ENCODE results near the gene C17orf50.

The C17orf50 gene

DNA sequence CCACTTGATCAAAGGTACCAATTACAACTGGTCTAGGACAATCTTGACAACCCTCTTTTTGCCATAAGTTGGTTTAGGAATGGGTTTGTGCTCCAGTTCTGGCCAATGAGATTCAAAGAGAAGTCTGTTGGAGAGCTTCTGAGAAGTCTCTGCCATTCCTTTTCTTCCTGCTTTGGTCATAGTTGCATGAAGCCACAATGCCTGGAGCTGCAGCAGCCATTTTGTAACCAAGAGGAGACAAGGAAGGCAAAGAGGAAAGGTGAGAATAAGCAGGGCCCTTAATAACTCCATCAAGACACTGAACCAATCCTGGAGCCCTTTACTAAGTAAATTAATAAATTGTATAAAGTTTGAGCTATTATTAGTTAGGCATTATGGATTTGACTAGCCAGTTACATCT lies 3.4 kb upstream of the C17orf50 start:
- DNase-seq, result no peak

GRCh38 chr17:35761601-35762000 lies 914 bp downstream of the C17orf50 start:
- DNase-seq, result no peak

DNA sequence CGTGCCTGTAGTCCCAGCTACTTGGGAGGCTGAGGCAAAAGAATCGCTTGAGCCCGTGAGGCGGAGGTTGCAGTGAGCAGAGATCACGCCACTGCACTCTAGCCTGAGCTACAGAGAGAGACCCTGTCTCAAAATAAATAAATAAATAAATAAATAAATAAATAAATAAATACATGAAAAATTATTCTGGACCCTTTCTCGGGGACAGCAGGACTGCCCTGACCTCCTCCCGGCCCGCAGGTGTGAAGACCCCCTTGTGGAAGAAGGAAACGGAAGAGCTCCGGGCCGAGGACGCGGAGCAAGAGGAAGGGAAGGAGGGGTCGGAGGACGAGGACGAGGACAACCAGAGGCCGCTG lies 3.1 kb downstream of the C17orf50 start:
- DNase-seq, result no peak

DNA sequence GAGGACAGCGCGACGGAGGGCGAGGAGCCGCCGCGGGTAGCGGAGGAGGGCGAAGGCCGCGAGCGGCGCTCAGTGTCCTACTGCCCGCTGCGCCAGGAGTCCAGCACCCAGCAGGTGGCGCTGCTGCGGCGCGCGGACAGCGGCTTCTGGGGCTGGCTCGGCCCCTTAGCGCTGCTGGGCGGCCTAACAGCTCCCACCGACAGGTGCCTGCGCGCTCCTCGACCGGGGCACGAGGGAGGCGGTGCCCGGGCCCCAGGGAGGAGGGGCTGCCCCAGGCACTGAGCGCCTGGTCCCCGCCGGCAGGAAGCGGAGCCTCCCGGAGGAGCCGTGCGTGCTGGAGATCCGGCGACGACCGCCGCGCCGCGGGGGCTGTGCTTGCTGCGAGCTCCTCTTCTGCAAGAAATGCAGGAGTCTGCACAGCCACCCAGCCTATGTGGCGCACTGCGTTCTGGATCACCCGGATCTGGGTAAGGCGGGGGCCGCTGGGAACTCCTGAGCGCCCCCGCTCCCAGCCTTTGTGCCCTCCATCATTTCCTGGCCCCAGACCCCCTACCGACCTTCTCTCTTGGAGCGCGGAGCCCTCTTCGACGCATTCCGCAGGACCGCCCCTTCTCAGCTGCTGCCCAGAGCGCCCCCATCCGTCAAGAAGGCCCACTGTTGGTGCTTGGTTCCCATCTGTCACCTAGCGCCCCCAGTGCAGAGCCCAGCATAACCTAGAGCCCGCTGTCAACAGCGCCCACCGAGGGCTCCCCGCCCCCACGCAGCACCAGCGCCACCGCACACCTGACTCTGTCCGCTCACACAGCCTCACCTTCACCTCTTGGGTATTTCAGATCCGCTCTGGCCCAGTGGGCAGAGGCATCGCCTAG lies 3.7 kb downstream of the C17orf50 start:
- peak; percentile 84 to 87 for DNase-seq

DNA sequence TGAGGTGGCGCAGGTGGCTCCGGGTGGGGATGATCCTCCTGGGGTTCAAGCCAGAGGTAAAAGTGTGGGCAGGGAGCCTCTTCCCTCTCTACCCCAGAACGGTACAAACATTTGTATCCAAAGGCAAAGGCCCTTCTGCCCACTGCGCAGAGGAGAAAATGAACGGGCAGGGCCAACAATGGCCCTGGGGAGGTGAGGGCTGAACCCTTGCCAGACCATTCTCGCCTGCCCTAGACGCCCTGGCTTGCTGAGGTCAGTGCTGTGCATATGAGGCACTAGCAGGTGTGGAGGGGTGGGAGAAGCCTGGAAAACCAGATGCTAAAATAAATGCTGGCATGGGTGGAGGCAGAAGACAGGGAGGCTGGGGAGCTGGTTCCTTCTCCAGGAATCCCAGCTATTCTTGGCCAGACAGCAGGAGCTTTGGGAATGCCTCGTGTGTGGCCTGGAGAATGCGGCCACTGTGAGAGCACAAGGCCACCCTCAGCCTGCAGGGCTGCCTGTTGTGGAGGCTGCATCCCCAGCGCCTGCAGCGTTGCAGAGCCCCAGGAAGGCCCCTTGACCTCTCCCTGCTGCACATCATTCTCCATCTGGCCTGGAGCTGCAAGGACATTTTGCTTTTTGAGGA lies 4.5 kb downstream of the C17orf50 start:
- no peak for DNase-seq

DNA sequence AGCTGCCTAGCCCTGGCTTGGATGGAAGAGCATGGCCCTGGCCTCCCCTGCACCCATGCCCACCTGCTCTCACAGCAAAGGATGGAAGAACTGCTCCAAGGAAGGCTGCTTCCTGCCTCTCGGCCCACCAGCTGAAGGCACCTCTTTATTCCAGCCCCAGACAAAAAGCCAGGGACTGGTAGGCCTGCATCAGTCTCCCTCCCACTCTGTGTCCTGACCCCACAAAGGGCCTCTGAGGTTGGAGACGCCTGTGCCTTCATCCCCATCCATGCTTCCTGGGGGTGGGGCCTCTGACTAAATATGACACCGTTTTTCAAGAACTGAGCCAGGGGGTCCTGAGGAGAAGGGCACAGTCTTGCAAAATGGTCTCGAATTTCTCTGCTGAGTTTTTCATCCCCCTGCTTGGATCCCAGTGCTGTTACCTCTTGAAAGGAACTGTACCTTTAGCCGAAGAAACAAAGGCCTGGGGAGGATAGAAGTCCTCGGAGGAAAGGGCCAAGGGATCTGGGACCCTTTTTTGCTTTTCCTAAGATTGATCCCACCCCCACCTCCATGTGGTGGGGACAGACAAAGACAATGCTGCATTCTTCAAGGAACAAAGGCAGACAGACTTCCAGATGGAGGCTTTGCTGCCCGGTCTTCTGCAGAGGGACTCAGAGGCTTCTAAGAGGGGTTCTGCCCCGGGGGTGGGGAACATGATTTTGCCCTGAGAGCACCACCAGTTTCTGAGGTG lies 5.2 kb downstream of the C17orf50 start:
- DNase-seq, result no peak

DNA sequence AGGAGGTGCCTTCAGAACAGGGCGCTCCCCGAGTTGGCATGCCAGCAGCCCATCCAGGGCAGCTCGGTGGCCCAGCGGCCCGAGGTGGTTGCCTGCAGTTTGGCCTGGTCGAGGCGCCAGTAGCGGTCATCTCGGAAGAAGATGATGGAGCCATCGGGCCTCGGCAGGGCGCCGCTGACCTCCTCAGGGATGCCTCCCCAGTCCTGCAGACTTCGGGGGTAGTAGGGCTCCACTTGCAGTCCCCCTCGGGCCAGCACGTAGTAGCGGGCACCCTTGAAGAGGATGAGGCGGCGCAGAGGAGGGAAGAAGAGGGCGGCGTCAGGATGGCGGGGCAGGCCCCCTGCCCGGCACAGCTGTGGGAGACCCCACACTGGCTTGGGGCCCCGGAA lies 5.8 kb downstream of the C17orf50 start:
- DNase-seq, result no peak

DNA sequence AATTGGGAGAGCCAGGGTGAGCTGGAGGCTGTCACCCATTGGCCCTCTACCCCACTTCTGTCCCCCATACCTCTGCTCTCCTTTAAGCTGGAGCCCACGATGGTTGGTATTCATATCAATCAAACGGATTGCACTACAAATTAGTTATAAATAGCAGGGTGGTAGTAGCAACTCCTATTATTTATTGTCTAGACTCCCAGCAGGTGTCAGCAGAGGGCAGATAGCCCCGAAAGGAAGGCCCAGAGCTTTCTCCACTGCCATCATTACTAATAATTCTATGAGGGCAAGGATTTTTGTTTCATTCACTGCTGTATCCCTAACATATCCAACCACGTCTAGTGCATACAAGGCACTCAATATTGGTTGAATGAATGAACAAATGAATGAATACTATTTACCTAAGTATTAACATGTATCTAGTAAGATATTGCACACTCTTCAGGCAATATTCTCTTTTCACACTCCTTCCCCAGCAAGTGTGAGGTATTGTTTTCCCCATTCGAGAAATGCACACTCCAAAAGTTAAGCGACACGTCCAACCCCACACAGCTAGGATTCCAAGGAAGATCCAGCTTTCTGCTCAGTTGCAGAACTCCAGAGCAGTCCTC lies 6.3 kb downstream of the C17orf50 start:
- no peak for DNase-seq

- DNase-seq, result no peak
Measured at GRCh38 chr17:35768797-35769196, 8.1 kb downstream of the C17orf50 start.

DNA sequence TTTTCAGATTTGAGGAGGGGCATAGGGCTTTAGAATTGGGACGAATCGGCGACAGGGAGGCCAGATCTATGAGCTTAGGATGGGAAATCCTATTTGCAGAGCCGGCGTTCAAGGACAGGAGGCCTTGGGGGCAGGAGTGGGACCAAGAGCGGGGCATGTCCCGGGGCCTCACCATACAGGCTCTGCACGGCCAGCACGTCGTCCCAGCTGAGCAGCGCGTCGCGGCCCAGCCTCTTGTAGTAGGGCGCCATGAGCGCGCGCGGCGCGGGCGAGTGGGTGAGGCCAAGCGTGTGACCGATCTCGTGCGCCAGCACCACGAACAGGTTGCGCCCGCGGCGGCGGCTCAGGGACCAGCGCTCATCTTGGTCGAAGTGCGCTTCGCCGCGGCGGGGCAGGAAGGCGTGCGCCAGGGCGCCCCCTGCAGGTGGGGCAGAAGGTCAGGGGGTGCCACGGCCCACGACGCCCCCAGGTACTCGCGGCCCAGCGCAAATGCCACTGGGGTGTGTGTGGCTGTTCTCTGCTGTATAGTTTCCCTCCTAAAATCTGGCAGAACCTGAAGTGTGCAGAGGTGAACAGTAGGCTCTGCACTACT lies 9.3 kb downstream of the C17orf50 start:
- DNase-seq, result no peak

DNA sequence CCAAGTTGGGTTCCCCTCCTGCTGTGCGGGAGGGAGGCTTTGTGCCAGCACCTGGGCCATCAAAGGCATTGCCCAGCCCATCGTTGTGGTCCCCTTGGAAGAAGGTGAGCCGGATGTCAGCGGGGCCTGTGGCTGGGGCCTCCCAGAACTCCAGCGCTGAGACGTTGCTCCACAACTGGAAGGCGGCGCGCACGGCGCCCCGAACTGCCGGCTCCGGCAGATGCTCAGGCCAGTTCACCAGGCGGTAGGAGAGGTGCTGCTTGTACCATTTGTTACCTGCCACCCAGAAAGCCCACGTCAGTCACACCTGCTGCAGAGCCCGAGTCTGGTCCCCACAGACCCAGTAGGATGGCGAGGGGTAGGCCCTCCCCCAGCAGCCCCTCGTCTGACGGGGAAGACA lies 12.4 kb downstream of the C17orf50 start:
- DNase-seq, result no peak

DNA sequence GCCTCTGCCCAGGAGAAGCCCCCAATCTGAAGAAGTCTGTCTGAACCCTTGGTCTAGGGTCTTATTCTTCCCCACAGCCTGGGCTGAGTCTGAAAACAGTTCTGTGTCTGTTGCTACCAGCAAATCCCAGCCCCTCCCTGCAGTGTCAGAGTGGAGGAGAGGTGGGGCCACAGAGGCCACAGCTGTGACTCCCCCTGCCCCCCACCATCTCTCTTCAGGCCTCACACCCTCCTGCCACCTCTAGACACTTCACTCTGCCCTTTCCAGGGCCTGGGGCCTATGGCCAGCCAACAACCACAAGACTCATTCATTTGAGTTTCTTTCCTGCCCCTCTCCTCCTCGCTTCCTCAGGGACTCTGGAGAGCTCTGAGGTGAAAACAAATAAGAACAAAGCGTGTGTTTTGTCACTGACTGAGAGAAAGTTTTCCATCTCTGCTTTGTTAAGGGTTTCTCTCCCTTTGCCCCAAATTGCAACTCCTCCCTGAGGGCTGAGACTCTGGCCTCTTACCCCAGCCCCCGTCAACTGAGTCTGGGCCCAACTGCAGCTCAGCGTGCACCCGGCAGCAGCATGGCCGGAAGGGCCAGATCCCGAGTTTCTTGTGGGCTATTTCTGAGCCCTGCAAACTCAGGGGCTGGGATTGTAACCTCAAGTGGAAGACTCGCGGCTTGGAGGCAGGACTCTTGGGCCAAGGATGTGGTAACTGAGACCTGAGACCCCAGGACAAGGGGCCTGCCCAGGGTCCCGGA lies 13.2 kb downstream of the C17orf50 start:
- DNase-seq, result no peak

DNA sequence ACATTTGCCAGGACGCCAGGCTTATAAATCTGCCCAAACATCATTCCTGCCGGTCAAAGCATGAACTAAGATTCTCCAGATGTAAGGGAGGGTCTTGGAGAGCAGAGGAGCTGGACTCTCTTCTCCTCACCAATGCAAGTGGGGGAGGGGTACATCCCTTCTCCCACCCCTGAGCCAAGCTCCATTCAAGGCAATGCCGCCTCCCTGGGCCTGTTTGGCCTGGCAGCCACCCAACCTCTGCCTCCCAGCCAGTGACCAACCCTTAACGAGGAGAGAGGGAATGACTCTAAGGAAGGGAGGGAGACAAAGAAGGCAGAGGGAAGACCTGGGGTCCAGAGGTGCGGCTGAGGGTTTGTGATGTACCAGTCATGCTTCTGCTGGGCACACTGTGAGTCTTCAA lies 13.8 kb downstream of the C17orf50 start:
- no peak for DNase-seq

- no peak for DNase-seq
Measured at GRCh38 chr17:35775039-35775438, 14.4 kb downstream of the C17orf50 start.

GRCh38 chr17:35775583-35775982 lies 14.9 kb downstream of the C17orf50 start:
- no peak for DNase-seq

DNA sequence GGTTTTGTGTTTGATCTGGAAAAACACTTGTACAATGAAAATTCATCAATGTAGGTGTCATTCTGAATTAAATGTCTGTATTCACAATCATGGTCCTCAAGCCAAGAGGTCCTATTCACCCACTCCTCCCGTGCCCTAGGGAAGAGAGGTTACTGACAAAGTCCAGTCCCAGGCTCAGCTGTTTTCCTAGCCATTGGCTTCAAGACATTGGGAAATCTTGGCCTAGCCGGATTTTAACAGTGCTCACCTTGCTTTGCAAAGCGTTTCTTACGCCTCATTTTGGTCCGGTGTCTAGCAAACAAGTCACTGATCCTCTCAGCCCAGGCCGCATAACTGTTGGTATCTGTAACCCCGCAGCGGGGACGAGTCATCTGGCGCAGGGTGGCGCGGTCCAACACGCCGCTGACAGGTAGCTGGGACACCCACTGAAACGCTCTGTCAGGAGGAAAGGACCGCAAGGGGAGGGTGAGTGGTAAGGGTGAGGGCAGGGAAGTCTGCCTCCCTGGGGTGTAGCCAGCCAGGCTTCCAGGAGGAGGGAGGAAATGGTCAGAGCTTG lies 18.0 kb downstream of the C17orf50 start:
- DNase-seq, result no peak

GRCh38 chr17:35780950-35781349 lies 20.3 kb downstream of the C17orf50 start:
- no peak for DNase-seq

DNA sequence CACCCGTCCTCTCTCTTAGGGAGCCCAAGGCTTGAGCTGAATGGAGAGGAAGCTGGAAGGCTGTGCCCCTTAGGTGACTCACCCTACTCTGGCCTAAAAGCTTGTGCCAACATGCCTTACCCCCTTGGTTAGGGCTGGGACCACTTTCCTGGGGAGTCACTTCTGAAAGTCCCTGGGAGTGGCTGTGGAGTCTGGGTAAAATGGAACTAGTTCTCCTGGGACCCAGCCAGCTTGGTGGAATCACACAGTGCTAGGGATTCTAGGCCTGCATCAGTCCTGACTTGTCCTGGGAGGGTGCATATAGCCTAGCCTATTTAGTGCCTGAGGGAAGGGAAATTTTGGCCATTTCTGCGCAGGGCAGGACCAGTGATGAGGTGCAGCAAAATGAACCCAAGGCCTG lies 24.2 kb downstream of the C17orf50 start:
- no peak for DNase-seq

DNA sequence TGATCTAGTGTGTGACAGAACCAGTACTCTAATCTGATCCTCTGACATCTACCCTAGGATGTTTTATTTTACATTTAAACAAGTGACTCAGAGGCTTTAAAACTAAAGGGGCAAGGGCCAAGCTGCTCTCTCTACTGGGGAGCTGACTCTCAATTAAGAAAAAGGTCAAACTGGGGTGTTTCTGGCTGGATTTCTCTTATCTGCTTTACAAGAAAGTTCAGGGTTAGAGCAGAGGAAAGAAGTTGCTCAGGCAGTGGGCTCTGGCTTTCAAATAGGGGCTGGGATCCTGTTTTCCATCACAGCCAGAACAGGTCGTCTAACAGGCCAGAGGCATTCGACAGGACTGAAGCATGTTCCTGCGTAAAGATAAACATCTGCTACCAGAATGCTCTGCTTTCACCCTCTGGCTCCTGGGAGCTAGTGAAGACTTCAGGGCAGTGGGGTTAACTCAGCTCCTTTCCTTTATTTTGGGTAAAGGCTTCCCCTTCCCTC lies 26.3 kb downstream of the C17orf50 start:
- no peak for DNase-seq

DNA sequence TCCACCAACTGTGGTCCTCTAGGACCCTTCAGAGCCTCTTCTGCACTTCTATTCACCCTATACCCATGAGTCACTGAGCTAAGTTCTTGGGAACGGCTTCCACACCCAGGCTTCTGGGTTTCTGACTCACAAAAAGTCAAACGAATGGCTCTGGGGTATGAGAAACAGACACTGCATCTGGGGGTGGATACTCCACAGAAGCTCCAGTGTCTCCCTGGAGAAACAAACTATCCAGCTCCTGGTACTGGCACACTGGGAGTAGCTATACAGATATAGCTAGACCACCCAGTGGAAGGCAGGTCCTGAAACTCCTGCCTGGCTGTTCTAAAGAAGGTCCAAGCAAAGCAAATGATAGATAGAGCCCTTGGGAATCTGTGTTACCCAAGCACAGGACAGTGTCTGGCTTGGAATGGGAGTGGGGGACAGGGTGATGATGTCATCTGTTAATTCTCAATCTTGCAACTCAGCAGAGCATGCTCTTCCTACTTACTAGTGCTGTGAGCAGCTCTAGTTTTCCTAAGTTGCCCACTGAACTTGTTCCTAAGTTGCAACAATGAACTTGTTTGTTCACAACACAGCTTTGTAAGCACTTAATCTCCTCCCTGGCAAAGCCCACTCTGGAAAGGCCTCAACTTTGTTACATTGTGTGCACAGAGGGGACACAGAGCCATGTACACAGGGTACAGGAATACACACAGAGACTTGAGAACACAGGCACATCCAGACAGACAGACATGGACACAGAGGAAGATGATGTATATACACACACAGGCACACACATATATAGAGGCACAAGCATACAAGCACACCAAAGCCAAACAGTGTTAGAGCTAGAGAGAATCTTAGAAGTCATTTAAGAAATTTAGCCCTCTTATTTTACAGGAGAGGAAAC lies 28.0 kb downstream of the C17orf50 start:
- DNase-seq, result no peak

GRCh38 chr17:35790841-35791240 lies 30.2 kb downstream of the C17orf50 start:
- DNase-seq, result no peak
